Head of caudate nucleus (tissue), 42 donors: ENCODE data around the gene P2RX7.
"Not testable (repeated sequence)": the region's sequence is repeated elsewhere in the genome, so short reads cannot be mapped to it uniquely, and the experiment has no call there.

Experiments used
- DNase-seq, 42 donors: peaks; one replicate each; pipeline versions ENCODE4 v3.0.0 to v3.0.0-alpha.2; 2020 to 2021; ENCODE audit warnings: mixed read lengths in 7 of 42
- intact Hi-C: fragments of 100-400 bp; cut with DNase I; formaldehyde crosslinking; loops from one replicate; pipeline ENCODE4 v1.15.0; 2022

Gene P2RX7

GRCh38 chr12:121187501-121187900, 54.8 kb downstream of the P2RX7 start:
- intact Hi-C loops, result no loop called here
- DNase-seq, result no peak

- intact Hi-C loops, result no loop called here
- DNase-seq, result no peak
Measured at GRCh38 chr12:121188227-121188626, 55.6 kb downstream of the P2RX7 start.

- intact Hi-C loops, result no loop called here
- DNase-seq, result no peak
Measured at GRCh38 chr12:121189131-121189530, 56.5 kb downstream of the P2RX7 start.

- DNase-seq, result no peak
- intact Hi-C loops, result loop anchor here (10.0 kb wide), 1 partner anchor 45 kb away; no protein-coding TSS in a partner anchor
Measured at GRCh38 chr12:121189619-121190155, 57.0 kb downstream of the P2RX7 start.

GRCh38 chr12:121190523-121191031, 57.9 kb downstream of the P2RX7 start:
- no peak for DNase-seq
- intact Hi-C loops, result loop anchor here (10.0 kb wide), 1 partner anchor 46 kb away; no protein-coding TSS in a partner anchor

- intact Hi-C loops, result loop anchor here (10.0 kb wide), 1 partner anchor 46 kb away; no protein-coding TSS in a partner anchor
- DNase-seq, result no peak
Measured at GRCh38 chr12:121191151-121191550, 58.5 kb downstream of the P2RX7 start.

GRCh38 chr12:121196902-121197301, 64.2 kb downstream of the P2RX7 start:
- peak in 7 of 42 donors; percentile 16 to 41 (median 23) for DNase-seq
- intact Hi-C loops, result loop anchor here (10.0 kb wide), 1 partner anchor 52 kb away; no protein-coding TSS in a partner anchor

- DNase-seq, result no peak
- intact Hi-C loops, result loop anchor here (10.0 kb wide), 1 partner anchor 54 kb away; no protein-coding TSS in a partner anchor
Measured at GRCh38 chr12:121198949-121199348, 66.3 kb downstream of the P2RX7 start.

- DNase-seq, intact Hi-C loops: not testable (repeated sequence)
Measured at GRCh38 chr12:121201140-121201539, 68.5 kb downstream of the P2RX7 start.

- intact Hi-C loops, result no loop called here
- no peak for DNase-seq
Measured at GRCh38 chr12:121202407-121203355, 70.0 kb downstream of the P2RX7 start.

GRCh38 chr12:121203482-121203881, 70.8 kb downstream of the P2RX7 start:
- DNase-seq, result no peak
- intact Hi-C loops, result no loop called here

GRCh38 chr12:121205491-121205890, 72.8 kb downstream of the P2RX7 start:
- no peak for DNase-seq
- intact Hi-C loops, result no loop called here

- intact Hi-C loops, DNase-seq: not testable (repeated sequence)
Measured at GRCh38 chr12:121208571-121208970, 75.9 kb downstream of the P2RX7 start.

- intact Hi-C loops, result no loop called here
- no peak for DNase-seq
Measured at GRCh38 chr12:121209221-121209620, 76.5 kb downstream of the P2RX7 start.

GRCh38 chr12:121209624-121210572, 77.2 kb downstream of the P2RX7 start, which contains the start of gene P2RX4:
P2RX4 (plus strand) TSS chr12:121210129; CDS start chr12:121210165, 36 bp downstream.
- intact Hi-C loops, result loop anchor here (5.0 kb wide), 1 partner anchor 78 kb away; the partner anchor contains the start of gene P2RX7
- DNase-seq, result peak; percentile 75 to 95 (median 87)

GRCh38 chr12:121212875-121213274, 80.2 kb downstream of the P2RX7 start:
- DNase-seq, result no peak
- intact Hi-C loops, result loop anchor here (5.0 kb wide), 1 partner anchor 81 kb away; the partner anchor contains the start of gene P2RX7

- intact Hi-C loops, result loop anchor here (5.0 kb wide), 1 partner anchor 82 kb away; the partner anchor contains the start of gene P2RX7
- DNase-seq, result no peak
Measured at GRCh38 chr12:121214166-121214777, 81.6 kb downstream of the P2RX7 start.
